Measurements from ENCODE around the gene THSD7A.

Gene THSD7A

DNA sequence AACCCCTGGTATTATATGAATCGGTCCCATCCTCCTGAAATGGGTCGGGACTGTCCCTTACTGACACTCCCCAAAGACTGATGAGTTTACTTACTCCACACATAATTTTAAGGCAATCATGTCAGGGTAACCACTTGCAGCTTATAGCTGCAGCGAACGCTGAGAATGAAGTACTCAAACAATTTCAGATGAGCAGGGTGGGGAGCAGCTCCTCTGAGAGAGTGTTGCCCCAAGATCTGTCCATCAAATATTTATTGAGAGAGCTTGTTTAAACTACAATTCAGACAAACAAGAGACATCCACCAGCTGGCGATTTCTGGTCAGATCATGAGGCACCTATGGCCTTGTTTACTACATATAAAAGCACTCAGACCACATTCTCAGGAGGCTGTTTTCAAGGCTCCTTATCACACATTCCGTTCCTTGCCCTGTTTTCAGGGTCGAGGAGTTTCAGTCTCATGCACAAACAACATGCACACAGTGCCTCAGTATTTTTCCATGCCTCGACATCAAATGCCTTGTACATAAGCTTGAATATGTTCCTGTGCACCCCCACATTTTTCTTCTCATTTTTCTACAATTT is 80.1 kb downstream of the THSD7A start:
- no peak for DNase-seq (ENCODE audit: low spot score)

DNA sequence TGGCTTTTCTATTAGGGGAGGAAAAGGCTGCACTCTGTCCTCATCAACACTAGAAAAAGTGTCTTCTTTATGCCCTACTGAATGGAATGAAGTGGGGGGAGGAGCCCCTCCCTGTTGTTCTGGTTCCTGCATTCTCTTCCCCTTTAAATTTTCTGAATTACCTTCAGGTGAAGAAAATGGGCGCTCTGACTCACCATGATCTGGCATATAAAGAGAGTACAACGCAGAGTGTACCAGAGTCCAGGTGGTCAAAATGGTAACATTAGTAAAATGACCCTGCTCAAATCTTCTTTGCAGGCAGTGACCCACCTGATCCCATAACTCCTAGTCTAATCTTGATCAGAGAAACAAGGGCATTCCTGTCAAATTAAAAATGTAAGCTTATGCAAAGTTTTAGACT is 80.7 kb downstream of the THSD7A start:
- DNase-seq (ENCODE audit: low spot score), result no peak

DNA sequence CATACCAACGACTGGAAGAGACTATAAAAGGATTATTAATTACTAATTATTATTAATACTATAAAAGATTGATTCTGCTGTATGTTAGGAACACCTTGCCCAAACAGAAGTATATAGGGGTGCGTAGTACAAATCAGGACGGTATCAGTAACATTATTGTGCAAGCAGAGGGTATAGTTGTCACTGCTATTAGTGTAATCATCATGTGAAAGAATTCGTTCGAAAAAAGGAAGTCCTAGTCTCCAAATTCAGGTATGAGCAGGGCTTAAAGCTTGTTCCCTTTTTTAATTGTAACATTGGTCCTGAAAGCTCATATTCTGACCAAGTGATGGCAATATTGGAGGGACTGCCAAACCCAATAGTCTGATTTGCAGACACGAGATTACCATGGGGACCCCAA is 81.8 kb downstream of the THSD7A start:
- DNase-seq (ENCODE audit: low spot score), result no peak

DNA sequence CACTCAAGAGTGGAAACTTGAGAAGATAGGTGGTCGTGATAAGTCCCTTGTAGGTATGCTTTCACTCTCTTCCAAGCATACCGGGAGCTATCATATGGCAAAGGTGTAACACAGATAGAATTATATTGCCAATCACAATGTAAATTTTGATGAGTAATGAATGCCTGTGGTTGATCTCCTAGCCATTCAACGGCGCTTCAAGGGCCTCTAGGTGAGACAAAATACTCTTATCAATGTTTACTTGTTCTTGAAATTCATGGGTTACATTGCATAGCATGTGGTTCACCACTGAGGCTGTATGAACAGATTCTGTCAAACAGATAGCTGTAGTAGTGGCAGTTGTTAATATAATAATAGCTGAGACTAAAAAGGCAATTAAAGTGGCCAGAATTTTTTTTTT is 82.4 kb downstream of the THSD7A start:
- DNase-seq (ENCODE audit: low spot score), result no peak

DNA sequence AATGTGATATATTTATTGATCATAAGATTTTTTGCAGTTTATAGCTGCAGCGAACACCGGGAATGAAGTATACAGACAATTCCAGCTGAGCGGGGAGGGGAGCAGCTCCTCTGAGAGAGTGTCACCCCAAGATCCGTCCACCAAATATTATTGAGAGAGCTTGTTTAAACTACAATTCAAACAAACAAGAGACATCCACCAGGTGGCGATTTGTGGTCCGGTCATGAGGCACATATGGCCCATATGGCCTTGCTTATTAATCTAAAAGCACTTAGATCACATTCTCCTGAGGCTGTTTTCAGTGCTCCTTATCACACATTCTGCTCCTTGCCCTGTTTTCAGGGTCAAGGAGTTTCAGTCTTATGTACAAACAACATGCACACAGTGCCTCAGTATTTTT is 83.1 kb downstream of the THSD7A start:
- DNase-seq (ENCODE audit: low spot score), result peak; percentile 16

DNA sequence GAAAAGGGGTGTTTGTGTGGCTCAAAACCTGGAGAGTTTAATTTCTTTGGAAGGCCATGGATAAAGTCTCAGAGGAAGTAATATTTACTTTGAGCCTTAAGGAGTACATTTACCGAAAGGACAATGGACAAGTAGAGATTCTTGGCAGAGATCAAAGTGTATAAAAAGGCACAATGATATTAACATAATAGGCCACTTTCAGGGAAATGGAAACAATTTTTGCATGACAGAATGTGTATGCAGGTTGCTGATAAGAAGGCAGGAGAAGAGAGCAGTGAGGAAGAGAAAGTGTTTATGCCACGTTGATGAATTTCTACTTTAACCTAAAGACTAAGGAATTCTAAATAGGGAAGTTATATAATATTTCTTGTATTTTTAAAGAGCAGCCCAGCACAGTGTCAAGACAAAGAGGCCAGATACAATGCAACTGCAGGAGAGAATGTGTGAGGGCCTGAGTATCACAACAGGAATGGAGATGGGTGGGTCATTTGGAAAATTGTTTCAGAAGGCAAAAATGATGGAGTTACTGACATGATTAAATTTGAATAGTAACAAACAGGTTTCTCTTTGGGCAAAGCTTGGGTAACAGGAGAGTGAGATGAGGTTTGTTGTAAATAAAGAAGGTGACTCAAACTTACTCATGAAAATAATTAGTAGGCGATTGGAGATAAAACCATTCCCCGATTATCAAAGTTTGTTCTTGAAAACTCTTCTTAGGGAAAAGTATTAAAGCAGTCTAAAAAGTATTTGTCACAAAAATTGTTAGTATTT is 84.1 kb downstream of the THSD7A start:
- DNase-seq (ENCODE audit: low spot score), result no peak

DNA sequence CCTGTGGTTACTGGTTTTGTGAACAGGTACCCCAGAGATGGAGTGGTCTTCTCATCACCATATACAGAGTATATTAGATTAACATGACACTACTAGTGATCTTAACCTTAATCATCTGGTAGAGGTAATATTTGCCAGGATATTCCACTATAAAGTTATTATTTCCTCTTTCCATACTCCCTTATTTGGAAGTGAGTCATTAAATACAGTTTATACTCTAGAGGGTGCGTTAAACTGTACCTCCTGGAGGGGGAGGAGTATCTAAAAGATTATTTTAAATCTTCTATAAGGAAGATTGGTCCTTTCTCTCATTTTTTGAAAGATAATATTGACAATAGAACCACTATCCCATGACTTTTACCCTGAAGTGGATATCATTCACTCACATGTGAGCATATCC is 85.4 kb downstream of the THSD7A start:
- no peak for DNase-seq (ENCODE audit: low spot score)

DNA sequence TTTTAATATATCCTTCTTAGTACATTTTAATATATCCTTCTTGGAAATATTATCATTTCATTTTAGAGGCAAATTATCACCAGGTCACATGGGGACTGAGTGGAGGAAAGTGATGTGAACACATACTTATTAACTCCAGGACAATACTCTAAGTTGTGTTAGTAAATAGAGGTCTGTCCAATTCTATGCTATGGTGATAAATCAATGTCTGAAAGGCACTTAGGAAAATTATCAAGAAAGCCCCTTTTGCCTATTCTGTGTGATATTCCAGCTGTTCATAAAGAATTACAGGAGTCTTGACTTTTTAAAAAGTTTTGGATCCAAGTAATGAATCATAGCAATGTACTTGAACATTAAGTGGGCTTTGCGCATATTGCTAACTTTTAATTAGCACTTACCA is 88.5 kb downstream of the THSD7A start:
- DNase-seq (ENCODE audit: low spot score), result no peak

DNA sequence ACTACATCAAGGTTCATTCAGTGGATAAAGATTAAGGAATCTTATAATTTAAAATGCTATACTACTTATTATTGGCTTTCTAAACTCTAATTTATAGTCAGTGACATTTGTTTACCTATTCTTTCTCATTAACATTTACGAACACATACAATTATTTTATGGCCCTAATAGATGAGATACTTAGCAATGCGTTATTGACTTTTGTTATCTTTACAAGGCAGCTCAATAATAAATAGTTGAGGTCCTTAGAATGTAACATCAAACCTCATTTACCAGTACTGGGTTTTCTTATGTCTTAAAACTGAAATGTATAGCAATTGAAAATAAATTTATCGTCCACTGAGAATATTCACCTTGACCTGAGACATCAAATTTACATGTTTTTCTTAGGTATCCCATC is 89.0 kb downstream of the THSD7A start:
- no peak for DNase-seq (ENCODE audit: low spot score)

DNA sequence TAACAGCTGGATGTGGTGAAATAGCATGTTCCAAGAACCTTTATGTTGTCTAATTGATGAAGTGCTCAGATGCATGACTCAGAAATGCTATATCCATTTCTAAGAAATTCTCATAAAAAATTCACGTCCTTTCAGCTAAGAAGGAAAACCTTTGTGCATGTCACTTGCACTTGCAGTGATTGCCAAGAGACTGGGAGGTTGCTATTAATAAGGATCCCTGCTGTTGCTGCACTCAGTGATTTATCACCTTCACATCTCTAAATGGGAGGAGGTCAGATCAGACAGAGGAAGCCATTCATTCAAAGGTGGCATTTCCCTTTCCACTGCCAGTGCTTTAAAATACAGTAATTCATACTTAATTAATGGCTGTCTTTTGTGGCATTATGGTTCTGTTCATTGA is 89.5 kb downstream of the THSD7A start:
- no peak for DNase-seq (ENCODE audit: low spot score)

DNA sequence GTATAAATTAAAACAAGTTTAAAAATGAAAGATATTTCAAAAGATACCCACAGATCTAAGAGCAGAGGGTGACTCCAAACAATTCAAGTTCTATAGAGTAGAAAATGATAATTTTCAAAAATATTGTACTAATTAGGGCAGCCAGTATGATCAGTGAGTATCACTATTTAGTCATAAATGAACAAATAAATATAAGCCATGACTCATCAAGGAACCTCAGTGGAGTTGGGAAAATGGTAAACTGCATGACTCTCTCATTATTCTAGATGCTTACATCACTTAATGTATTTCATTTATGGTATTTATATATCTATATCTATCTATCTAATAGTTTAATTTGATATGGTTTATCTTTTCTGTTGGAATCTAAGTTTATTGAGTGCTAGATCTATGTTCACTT is 94.3 kb downstream of the THSD7A start:
- DNase-seq (ENCODE audit: low spot score), result no peak

DNA sequence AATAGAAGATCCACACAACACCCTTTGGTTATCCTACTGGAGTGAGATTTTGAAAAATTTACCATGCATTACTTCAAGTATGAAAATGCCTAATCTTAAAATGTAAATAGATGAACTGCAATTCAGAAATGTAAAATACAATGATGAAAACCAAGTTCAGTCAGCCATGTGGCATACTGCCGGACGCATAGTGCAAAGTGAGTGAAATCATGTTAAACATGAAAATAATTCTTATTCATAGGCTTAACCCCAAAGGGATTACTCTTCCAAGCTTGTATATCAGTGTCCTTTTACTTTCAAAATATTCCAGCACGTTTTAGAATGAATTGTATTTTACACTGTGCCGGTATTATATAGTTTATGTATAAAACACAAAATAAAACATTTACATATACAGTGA is 99.8 kb downstream of the THSD7A start:
- DNase-seq (ENCODE audit: low spot score), result no peak

DNA sequence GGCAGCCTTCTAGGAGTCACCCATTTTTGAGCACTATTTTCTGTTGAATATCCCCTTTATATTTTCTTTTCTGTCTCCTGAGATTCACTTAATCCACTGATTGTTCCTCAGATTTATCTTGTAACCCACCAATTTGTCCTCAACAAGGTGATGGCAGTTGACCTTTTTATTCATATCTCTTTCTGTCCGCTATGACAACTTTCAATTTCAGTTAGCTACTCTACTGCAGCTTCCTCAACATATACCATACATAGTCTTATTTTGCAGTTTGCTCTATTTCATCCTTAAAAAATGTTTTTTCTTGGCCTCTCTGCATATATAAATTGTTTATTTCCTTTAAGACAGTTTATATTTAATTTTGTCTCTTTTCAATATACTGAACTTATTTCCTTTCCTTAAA is 101.3 kb downstream of the THSD7A start:
- no peak for DNase-seq (ENCODE audit: low spot score)

DNA sequence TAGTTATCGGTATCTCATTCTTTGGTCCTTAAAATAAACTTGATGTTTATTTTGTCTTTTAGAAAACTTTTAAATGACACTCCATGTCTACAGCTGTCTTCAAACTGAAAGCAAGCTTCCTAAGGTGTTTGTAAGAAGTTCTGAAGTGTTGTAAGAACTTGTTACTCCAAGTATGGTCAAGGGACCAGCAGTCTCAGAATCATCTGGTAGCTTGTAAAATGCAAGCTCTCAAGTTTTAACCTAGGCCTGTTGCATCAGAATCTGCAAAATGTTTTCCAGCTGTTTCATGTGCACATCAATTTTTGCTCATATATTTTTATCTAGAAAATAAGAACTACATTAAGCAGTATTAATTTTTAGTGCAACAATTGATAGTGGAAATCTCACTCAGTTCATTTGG is 104.1 kb downstream of the THSD7A start:
- no peak for DNase-seq (ENCODE audit: low spot score)

DNA sequence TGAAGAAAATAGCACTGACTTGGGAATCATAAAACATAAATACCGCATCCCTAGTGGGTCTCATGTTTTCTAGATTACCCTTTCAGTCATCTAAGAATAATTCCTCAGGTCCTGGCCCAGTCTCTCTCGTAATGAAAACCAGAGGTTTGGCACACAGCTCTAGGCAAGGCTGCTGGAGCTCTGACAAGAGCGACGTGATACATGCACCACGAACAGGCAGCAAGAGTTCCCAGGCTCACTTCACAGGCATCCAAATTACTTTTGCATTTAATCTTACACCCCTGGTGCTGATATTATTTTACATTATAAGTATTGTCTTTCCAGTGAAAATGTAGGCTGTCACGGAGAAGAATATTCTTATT is 105.2 kb downstream of the THSD7A start:
- DNase-seq (ENCODE audit: low spot score), result no peak

DNA sequence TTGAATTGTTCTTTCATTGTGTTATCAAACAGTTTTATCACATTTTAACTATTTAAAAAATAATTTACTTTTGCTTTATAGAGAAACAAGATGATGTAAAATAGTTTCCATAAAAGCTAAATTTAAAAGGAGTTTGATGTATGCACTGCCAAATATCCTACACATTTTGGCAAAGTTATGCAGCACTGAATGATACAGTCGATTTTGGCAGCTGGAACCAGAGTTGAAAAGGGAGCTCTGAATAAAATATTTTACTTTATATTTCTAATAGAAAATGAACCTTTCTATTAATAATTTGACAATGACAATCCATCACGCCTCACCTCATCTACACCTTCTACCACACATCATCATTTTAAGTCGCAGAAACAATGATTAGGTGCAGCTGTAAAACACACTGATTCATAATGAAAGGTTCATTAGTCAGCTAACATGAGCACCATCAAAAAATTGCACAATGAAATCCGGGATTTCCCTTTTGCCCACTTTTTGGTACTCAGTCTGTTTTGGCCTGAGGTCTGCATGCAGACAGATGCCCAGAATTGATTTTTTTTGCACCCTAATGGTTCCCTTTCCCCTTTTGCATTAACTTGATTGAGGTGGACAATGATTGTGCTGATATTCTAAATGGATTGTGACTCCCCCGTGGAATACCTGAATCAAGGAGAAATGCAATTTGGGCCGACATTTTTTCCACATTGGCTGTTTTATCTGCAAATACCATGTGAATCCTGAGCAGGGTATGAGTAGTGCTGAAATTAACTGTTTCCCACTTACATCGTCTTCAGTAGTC is 105.8 kb downstream of the THSD7A start:
- no peak for DNase-seq (ENCODE audit: low spot score)

DNA sequence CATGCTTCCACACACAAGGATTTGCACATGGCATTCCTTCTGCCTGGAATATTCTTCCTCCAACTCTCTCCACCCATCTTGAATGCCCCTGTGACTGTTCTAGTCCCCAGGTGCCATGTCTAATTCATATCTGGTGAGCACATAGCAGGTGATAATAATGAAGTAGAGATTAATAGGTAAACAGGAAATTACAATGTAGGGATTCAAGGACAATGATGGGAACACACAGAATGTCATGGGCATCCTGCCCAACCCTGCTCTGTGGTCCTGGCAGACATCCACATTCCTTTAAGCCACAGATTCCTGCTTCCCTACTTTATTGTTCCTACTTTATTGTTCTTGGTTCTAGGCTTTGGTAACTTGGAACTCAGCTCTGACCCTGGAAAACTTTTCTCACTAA is 115.8 kb downstream of the THSD7A start:
- no peak for DNase-seq (ENCODE audit: low spot score)

DNA sequence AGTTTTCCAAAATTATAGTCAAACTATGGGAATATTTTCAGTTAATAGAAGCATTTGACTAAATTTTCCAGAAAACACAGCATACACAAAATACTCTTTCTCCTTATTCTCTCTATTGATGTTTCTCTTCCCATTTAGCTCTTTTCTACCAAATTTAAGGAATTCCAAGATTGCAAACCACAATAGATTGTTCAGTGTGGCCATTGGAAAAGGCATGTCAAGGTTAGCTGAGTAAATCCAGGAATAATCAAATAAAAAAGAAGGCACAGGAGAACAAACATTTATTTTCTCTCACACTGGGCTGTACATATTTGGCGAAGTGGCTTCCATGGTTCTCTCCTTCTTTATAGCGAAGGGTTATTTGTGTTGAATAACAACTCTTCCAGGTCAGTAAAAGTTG is 117.3 kb downstream of the THSD7A start:
- no peak for DNase-seq (ENCODE audit: low spot score)

DNA sequence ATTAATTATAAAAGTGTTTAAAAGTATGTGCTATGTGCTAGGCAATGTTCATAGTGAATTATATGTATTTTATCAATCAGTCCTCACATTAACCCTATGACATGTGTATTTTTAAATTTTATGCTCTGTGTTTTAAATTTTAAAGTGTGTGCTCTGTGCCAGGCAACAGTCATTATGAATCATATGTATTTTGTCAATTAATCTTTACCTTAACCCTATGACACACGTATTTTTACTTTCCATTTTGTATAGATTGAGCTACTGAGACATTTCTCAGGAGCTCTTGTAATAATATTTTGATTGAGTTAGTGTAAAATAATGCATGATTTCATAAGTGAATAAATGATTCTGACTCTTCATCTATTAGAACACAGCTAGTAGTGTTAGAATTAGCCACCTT is 117.8 kb downstream of the THSD7A start:
- DNase-seq (ENCODE audit: low spot score), result no peak

DNA sequence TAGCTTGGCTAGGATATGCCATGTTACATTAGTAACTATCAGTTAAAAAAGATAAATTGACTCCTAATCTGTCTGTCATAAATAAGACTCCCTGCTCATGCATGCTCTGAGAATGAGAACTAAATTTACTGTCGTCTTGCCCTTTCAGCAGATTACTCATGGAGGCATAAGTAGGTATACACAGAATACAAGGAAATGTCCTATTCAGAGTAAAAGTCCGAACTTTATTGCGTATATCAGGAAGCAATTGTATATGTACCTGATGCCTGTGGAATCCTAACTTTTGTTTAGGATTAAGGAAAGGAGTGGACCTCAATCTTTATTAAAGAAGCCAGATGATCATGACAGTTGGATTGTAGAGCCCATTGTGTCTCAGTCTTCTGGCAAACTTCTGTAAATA is 118.6 kb downstream of the THSD7A start:
- no peak for DNase-seq (ENCODE audit: low spot score)

DNA sequence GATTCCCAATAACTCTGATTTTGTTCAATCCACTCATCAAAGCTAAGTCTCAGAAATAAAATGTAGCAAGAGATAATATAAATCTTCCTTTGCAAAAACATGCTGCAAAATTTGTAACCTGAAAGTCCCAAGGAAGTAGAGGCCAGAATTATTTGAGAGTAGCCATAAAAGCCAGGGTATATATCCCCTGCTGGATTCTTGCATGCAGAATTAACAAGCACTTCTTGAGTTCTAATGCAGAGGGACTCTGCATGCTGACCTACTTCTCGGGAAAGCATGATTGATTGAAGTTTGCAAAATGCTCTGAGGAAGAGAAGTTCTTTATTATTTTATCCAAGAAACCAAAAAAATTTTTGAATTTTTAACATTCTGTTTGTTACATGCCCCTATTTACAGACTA is 121.6 kb downstream of the THSD7A start:
- DNase-seq (ENCODE audit: low spot score), result no peak

DNA sequence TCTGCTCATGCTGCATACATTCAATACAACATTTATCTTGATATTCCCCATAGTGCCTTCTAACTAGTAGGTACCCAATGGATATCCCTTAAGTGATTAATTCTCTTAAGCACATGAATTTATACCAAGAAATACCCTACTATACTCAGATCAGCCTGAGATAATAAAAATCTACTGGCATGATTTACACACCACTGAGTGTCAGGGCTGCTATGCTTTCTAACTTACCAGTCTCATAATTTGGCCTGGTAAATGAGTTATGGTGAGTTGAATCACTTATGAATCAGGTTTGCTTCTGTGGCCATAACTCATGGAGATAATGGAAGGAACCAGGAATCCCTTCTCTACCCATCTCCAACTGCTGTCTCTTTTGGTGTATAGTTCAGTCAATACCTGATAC is 122.8 kb downstream of the THSD7A start:
- DNase-seq (ENCODE audit: low spot score), result no peak

DNA sequence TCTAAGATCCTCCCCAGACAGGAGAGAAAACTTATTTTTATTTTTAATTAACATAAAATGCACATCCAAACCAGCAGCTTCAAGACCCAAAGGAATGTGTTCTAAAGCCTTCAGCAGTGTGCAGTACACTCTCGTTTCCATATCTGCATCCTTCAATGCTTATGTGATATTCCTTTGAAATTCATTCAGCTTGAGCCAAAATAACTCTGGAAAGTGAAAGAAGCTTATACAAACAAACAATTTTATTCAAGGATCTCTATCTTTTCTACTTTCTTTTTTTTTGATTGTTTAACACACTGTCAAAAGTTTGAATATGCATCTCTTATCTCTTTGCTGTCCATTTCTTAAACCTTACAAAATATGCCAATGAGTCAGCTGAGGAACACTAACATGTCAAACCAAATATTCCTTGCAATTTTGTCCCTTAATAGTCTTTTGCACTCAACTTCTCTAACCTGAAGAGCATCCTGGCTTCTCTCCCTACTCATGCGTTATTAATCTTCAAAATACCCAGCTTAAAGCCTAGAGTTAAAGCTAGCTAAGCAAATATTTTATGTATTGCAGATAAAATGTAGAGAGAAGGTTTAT is 124.3 kb downstream of the THSD7A start:
- DNase-seq (ENCODE audit: low spot score), result no peak
